ENCODE measurements around the gene ANKRD52. TPM values are rescaled to one million over a fixed set of nuclear protein-coding genes. Genes with fewer than 3 reads are reported as not detected.
"Not testable (repeated sequence)": the region's sequence is repeated elsewhere in the genome, so short reads cannot be mapped to it uniquely, and the experiment has no call there.

Gene ANKRD52
- total RNA-seq, 1 donor from 2014 or later: 60.3 TPM

DNA sequence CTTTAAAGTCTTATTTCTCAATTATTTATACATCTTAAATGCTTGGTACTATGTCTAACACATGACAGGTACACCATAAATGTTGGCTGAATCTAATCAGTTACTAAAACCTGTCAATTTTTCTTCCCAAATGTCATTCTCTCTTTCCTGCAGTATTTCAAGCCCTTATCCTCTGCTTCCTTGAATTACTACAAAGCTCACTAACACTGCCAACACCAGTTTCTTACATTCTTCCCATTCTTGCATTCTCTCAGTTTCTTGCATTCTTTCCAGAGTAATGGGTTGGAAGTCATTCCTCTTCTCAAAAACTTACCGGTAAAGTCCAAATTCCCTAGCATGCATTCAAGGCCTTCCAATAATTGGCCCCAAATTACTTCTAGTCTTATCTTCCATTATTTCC lies 59.3 kb downstream of the ANKRD52 start:
- Mint-ChIP-seq H3K4me3 (ENCODE audit: low read depth) (no peak overlapping the region), H3K27ac (no peak overlapping the region), H3K36me3 (ENCODE audit: insufficient read depth) (no peaks in the 10 kb centered on the region), H3K9me3 (ENCODE audit: low read depth) (no peaks in the 10 kb centered on the region), H3K4me1 (ENCODE audit: low read depth) (peaks cover 1% of the 10 kb centered on the region), H3K27me3 (no peaks in the 10 kb centered on the region)
- DNase-seq (ENCODE audit: low spot score, unreplicated experiment): no peak
- TF ChIP-seq, protein P1, sequence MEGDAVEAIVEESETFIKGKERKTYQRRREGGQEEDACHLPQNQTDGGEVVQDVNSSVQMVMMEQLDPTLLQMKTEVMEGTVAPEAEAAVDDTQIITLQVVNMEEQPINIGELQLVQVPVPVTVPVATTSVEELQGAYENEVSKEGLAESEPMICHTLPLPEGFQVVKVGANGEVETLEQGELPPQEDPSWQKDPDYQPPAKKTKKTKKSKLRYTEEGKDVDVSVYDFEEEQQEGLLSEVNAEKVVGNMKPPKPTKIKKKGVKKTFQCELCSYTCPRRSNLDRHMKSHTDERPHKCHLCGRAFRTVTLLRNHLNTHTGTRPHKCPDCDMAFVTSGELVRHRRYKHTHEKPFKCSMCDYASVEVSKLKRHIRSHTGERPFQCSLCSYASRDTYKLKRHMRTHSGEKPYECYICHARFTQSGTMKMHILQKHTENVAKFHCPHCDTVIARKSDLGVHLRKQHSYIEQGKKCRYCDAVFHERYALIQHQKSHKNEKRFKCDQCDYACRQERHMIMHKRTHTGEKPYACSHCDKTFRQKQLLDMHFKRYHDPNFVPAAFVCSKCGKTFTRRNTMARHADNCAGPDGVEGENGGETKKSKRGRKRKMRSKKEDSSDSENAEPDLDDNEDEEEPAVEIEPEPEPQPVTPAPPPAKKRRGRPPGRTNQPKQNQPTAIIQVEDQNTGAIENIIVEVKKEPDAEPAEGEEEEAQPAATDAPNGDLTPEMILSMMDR (IDR thresholded peaks at IDR 0.05; ENCODE audit: unreplicated experiment): no peak

DNA sequence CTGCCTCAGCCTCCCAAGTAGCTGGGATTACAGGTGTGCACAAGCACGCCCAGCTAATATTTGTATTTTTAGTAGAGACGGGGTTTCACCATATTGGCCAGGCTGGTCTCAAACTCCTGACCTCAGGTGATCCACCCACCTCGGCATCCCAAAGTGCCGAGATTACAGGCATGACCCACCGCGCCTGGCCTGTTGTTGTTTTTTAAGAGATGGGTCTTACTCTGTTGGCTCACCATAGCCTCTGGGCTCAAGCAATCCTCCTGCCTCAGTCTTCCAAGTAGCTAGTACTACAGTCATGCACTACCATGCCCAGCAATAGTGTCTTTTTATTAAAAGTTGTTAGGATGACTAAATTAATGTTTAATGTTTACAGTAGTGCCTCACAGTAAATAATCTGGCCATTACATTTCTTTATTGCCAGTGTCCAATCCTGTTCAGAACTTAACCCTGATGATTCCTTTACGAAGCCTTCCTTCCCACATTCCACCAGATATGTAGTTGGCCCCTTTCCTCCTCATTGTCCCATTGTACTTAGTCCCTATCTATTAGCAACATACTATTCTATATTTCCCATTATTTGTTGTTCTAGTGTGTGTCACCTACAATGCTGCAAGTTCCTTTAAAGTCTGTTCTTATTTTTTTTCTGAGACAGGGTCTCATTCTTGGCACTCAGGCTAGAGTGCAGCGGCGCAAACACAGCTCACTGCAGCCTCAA lies 60.1 kb downstream of the ANKRD52 start:
- H3K4me3 Mint-ChIP-seq (ENCODE audit: low read depth): no peak overlapping the region
- H3K27me3 Mint-ChIP-seq: no peaks in the 10 kb centered on the region
- TF ChIP-seq, protein P1 (IDR thresholded peaks at IDR 0.05; ENCODE audit: unreplicated experiment): no peak
- peaks cover 2% of the 10 kb centered on the region for H3K36me3 Mint-ChIP-seq (ENCODE audit: insufficient read depth)
- H3K4me1 Mint-ChIP-seq (ENCODE audit: low read depth): peaks cover 4% of the 10 kb centered on the region
- H3K27ac Mint-ChIP-seq: peak overlapping the region; percentile 11
- H3K9me3 Mint-ChIP-seq (ENCODE audit: low read depth): no peaks in the 10 kb centered on the region
- no peak for DNase-seq (ENCODE audit: low spot score, unreplicated experiment)

DNA sequence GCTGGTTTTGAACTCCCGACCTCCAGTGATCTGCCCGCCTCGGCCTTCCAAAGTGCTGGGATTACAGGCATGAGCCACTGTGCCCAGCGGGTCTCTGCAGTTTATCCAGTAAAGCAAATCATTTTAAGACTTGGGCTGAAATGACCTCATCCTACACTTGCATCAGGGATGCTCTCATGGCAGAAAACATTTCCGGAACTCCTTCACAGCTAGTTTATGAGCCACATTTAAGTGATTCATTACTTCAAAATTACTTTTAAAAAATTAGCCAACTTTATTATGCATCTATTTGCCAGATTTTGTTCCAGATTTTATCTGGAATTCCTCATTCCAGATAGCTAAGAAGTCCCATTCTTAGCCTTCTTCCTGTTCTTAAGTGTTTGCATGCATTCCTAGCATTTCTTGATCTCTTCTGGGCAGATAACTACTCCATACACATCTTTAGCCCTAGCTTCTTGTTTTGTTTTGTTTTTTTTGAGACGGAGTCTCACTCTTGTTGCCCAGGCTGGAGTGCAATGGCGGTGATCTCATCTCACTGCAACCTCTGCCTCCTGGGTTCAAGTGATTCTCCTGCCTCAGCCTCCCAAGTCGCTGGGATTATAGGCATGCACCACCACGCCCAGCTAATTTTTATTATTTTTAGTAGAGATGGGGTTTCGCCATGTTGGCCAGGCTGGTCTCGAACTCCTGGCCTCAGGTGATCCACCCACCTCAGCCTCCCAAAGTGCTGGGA lies 61.2 kb downstream of the ANKRD52 start:
- not testable (repeated sequence) for H3K36me3 Mint-ChIP-seq (ENCODE audit: insufficient read depth); H3K4me1 Mint-ChIP-seq (ENCODE audit: low read depth); H3K27me3 Mint-ChIP-seq; H3K9me3 Mint-ChIP-seq (ENCODE audit: low read depth); H3K4me3 Mint-ChIP-seq (ENCODE audit: low read depth); DNase-seq (ENCODE audit: low spot score, unreplicated experiment); H3K27ac Mint-ChIP-seq

DNA sequence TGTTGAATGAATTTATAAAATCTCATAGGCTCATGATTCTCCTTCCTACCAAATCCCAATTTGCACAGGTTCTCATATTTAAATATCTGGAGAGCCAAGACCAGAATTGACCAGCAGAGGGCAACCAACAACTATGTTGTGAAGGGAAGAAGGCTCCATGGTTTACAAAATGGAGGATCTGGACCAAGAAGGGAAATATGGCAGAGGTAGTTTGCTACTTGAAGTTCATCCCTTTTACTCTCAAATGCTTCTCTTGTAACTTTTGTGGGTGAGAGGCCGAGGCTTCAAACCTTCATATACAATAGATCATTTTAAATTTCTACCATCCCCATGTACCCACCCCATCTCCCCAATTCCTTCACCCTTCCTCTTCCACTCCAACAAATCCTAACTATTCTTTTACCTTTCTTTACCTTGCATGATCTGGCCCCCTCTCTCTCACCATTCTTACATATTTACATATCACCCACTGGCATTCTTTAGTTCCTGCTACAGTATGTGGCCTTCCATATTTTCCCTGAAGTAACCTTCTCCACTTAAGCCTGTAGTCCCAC lies 65.1 kb downstream of the ANKRD52 start:
- Mint-ChIP-seq H3K4me3 (ENCODE audit: low read depth) (peak overlapping the region; percentile 24), H3K9me3 (ENCODE audit: low read depth) (no peaks in the 10 kb centered on the region)

DNA sequence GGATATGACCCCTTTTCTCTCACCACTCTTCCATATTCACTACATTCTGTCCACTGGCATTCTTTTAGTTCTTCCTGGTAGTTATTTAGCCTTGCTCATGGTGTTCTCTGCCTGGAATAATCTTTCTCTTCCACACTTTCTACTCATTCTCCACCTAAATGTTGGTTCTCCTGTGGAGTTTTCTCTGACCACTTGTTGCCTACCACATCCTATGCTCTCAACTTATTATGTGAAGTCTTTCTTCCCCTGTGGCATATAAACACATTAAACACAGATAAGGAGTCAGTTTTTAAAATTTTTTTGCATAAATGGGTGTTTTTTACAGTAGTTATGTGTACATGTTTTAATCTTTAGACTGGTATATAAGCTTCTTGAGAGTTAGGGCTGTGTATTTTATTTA lies 65.6 kb downstream of the ANKRD52 start:
- DNase-seq (ENCODE audit: low spot score, unreplicated experiment): no peak
- H3K27ac Mint-ChIP-seq: no peak overlapping the region
- H3K36me3 Mint-ChIP-seq (ENCODE audit: insufficient read depth): peaks cover 2% of the 10 kb centered on the region
- peaks cover 12% of the 10 kb centered on the region for H3K4me1 Mint-ChIP-seq (ENCODE audit: low read depth)
- no peaks in the 10 kb centered on the region for H3K9me3 Mint-ChIP-seq (ENCODE audit: low read depth)
- no peaks in the 10 kb centered on the region for H3K27me3 Mint-ChIP-seq
- TF ChIP-seq, protein P1 (IDR thresholded peaks at IDR 0.05; ENCODE audit: unreplicated experiment): no peak
- peak overlapping the region; percentile 24 for H3K4me3 Mint-ChIP-seq (ENCODE audit: low read depth)

More for the DNA sequence above, 65.1 kb downstream of the ANKRD52 start:
- peak; percentile 39 for DNase-seq (ENCODE audit: low spot score, unreplicated experiment)
- no peaks in the 10 kb centered on the region for H3K27me3 Mint-ChIP-seq
- H3K27ac Mint-ChIP-seq: peak overlapping the region; percentile 70
- peaks cover 2% of the 10 kb centered on the region for H3K36me3 Mint-ChIP-seq (ENCODE audit: insufficient read depth)
- H3K4me1 Mint-ChIP-seq (ENCODE audit: low read depth): peaks cover 7% of the 10 kb centered on the region
- TF ChIP-seq, protein P1 (IDR thresholded peaks at IDR 0.05; ENCODE audit: unreplicated experiment): peak; percentile 85

Measured in progenitor cell of endocrine pancreas (in vitro differentiated cells).